HUES6 (cell line): ENCODE results near the gene SETDB2.

ENCODE experiments used
- H3K27ac ChIP-seq: 2 replicates; pipeline ENCODE4 v1.7.0; 2013; ENCODE audit warnings: low read depth, mild to moderate bottlenecking, low read length, inconsistent platforms
- H3K27me3 ChIP-seq: 2 replicates; pipeline ENCODE4 v1.6.1; 2013; ENCODE audit warnings: low read length; ENCODE audit not compliant: control insufficient read depth, insufficient read depth
- H3K36me3 ChIP-seq: 2 replicates; pipeline ENCODE4 v1.6.1; 2013; ENCODE audit warnings: low read length; ENCODE audit not compliant: control insufficient read depth, insufficient read depth
- H3K4me1 ChIP-seq: 2 replicates; pipeline ENCODE4 v1.6.1; 2013; ENCODE audit warnings: low read length; ENCODE audit not compliant: control insufficient read depth, insufficient read depth
- H3K4me3 ChIP-seq: 2 replicates; pipeline ENCODE4 v1.5.1; 2013; ENCODE audit warnings: low read depth, low read length
- H3K9ac ChIP-seq: one replicate; pipeline ENCODE4 v1.6.1; 2013; ENCODE audit warnings: mild to moderate bottlenecking, low read length
- H3K9me3 ChIP-seq: 2 replicates; pipeline ENCODE4 v1.6.1; 2013; ENCODE audit warnings: low read depth, low read length; ENCODE audit not compliant: control insufficient read depth, insufficient read depth

SETDB2 gene

DNA sequence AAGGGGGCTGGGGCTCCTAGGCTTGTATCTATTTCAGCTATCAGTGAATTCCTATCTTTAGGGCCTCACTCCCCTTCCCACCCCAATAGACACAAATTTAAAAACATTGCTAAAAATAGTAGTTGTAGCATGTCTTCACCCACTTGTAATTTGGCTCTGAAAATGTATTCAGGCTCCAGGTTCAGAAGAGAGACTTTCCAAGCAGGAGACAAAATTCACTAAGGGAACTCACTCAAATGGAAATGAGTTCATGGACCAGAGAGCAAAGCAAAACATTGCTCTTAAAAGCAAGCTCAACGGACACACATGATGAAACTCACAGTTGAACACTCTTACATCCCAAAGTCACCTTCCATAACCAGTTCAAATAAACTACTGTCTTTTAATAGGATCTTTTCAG lies 88.5 kb downstream of the SETDB2 start:
- no peak overlapping the region for H3K9ac ChIP-seq
- no peaks in the 10 kb centered on the region for H3K27me3 ChIP-seq
- H3K36me3 ChIP-seq = peaks cover 35% of the 10 kb centered on the region
- H3K27ac ChIP-seq = no peak overlapping the region
- no peak overlapping the region for H3K4me3 ChIP-seq
- no peaks in the 10 kb centered on the region for H3K4me1 ChIP-seq
- H3K9me3 ChIP-seq = no peaks in the 10 kb centered on the region

GRCh38 chr13:49533011-49533410 lies 88.9 kb downstream of the SETDB2 start:
- Histone ChIP-seq H3K9me3 (no peaks in the 10 kb centered on the region), H3K9ac (no peak overlapping the region), H3K27ac (no peak overlapping the region), H3K27me3 (no peaks in the 10 kb centered on the region), H3K4me3 (no peak overlapping the region), H3K4me1 (no peaks in the 10 kb centered on the region), H3K36me3 (peaks cover 40% of the 10 kb centered on the region)

DNA sequence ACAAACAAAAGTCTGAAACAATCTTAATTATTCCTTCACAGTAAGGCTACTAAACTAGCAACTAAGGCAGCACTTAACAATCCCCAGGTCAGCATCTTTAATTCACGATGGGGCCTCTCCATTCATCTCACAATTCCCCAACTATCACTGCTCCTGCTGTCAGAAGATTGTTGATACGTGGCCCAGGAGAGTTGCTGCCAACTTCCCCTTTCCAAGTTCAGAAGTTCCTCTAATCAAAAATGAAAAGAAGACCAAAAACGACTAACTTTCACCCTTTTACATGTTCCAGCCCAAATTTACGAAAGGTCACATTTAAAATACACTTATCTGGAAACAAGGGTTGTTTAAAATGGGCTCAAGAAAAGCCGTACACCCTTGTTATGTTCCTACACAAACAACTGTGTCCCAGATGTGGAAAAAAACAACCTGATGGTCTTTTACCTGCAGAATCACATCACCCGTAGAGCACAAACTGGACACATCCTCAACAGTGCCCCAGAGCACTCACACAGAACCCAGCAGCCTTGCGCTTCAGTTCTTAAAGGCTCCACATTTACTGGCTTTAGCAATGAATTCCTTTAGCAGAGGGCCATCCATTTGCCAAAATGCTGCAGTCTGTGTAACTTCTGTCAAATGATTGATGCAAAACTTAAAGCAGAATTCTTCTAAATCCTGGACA lies 89.7 kb downstream of the SETDB2 start:
- Histone ChIP-seq H3K4me1 (no peaks in the 10 kb centered on the region), H3K4me3 (no peak overlapping the region), H3K27me3 (no peaks in the 10 kb centered on the region), H3K36me3 (peaks cover 37% of the 10 kb centered on the region), H3K27ac (no peak overlapping the region), H3K9me3 (no peaks in the 10 kb centered on the region), H3K9ac (no peak overlapping the region)

GRCh38 chr13:49536144-49536873 lies 92.2 kb downstream of the SETDB2 start:
- Histone ChIP-seq H3K27me3 (no peaks in the 10 kb centered on the region), H3K9ac (no peak overlapping the region), H3K4me1 (peaks cover 6% of the 10 kb centered on the region; the same call in 1 of the 2 replicates), H3K4me3 (no peak overlapping the region), H3K27ac (no peak overlapping the region), H3K9me3 (no peaks in the 10 kb centered on the region), H3K36me3 (peaks cover 58% of the 10 kb centered on the region)

DNA sequence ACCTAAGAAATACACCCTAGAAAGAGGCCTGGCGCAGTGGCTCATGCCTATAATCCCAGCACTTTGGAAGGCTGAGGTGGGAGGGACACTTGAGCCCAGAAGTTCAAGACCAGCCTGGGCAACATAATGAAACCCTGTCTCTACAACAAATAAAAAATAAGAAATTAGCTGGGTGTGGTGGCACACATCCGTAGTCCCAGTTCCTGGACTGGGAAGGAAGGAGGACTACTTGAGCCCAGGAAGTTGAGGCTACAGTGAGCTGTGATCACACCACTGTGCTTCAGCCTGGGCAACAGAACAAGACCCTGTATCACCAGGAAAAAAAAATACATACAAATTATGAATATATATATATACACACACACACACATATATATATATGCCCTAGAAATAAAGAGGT lies 94.3 kb downstream of the SETDB2 start:
- no peaks in the 10 kb centered on the region for H3K27me3 ChIP-seq
- H3K9me3 ChIP-seq = no peaks in the 10 kb centered on the region
- no peak overlapping the region for H3K27ac ChIP-seq
- peaks cover 59% of the 10 kb centered on the region for H3K36me3 ChIP-seq
- H3K4me3 ChIP-seq = no peak overlapping the region
- H3K4me1 ChIP-seq = peaks cover 6% of the 10 kb centered on the region; the same call in 1 of the 2 replicates
- H3K9ac ChIP-seq = no peak overlapping the region

- Histone ChIP-seq H3K9me3 (no peaks in the 10 kb centered on the region), H3K27ac (no peak overlapping the region), H3K27me3 (no peaks in the 10 kb centered on the region), H3K9ac (no peak overlapping the region), H3K36me3 (peaks cover 52% of the 10 kb centered on the region), H3K4me3 (no peak overlapping the region), H3K4me1 (peaks cover 6% of the 10 kb centered on the region; the same call in 1 of the 2 replicates)
Measured at GRCh38 chr13:49539313-49539712, 95.2 kb downstream of the SETDB2 start.

DNA sequence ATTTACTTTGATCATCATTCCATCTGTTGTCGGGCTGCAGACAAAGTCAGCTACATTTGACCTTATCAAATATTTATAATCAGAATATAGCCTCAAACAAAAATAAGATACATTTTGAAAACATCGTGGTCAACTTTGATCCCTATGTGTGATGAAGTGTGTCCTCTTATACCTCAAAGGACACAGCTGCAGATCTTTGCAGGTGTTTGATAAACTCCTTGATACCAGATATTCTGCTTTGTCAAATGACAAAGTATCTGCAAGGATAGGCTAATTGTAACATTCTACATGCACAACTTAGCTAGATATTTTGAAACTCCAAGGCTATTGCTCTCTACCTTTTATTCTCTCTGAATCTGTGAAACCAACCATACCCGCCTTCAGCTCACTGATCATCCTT lies 95.7 kb downstream of the SETDB2 start:
- Histone ChIP-seq H3K36me3 (peaks cover 54% of the 10 kb centered on the region), H3K4me3 (no peak overlapping the region), H3K4me1 (peaks cover 6% of the 10 kb centered on the region; the same call in 1 of the 2 replicates), H3K27me3 (no peaks in the 10 kb centered on the region), H3K9me3 (no peaks in the 10 kb centered on the region), H3K27ac (no peak overlapping the region), H3K9ac (no peak overlapping the region)

DNA sequence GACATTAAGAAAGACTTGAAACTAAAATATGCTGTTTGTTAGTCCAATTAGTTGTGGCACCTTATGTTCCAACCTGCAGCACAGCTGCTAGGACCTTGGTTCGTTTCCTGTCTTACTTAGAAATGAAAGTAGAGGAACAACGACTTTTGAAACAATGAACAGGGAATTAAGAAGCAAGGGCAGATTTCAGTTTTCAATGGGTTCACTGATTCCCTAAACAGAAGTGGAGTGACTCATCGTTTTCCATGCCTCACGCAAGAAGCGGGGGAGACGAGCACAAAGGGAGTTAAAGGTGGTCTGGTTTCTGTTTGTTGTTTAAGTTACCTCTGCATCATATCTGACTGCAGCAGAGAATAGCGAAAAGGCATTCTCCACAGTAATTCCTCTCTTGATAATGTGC lies 96.5 kb downstream of the SETDB2 start:
- Histone ChIP-seq H3K27me3 (no peaks in the 10 kb centered on the region), H3K4me3 (no peak overlapping the region), H3K4me1 (peaks cover 6% of the 10 kb centered on the region; the same call in 1 of the 2 replicates), H3K9ac (peak overlapping the region; percentile 39), H3K9me3 (no peaks in the 10 kb centered on the region), H3K36me3 (peaks cover 58% of the 10 kb centered on the region), H3K27ac (peak overlapping the region; percentile 45; the same call in 1 of the 2 replicates)

- H3K4me3 ChIP-seq = no peak overlapping the region
- no peak overlapping the region for H3K9ac ChIP-seq
- no peaks in the 10 kb centered on the region for H3K9me3 ChIP-seq
- H3K4me1 ChIP-seq = peaks cover 6% of the 10 kb centered on the region; the same call in 1 of the 2 replicates
- peaks cover 60% of the 10 kb centered on the region for H3K36me3 ChIP-seq
- no peaks in the 10 kb centered on the region for H3K27me3 ChIP-seq
- H3K27ac ChIP-seq = no peak overlapping the region
Measured at GRCh38 chr13:49543656-49544055, 99.6 kb downstream of the SETDB2 start.
